ENCODE measurements around the gene EPG5.

Gene EPG5

GRCh38 chr18:45926691-45927090, 40.4 kb downstream of the EPG5 start:
- TF ChIP-seq CTCF (IDR thresholded peaks at IDR 0.05; ENCODE audit: borderline replicate concordance, control extremely low read depth, extremely low read depth, insufficient read depth, missing control alignments) = no peak
- in situ Hi-C loops (cut with MboI; ENCODE audit: low sequenced_read_pairs, unreplicated experiment) = no loop called here
- DNase-seq (ENCODE audit: low spot score) = no peak

- in situ Hi-C loops (cut with MboI; ENCODE audit: low sequenced_read_pairs, unreplicated experiment) = no loop called here
- no peak for DNase-seq (ENCODE audit: low spot score)
- no peak for TF ChIP-seq CTCF (IDR thresholded peaks at IDR 0.05; ENCODE audit: borderline replicate concordance, control extremely low read depth, extremely low read depth, insufficient read depth, missing control alignments)
Measured at GRCh38 chr18:45926085-45926484, 41.0 kb downstream of the EPG5 start.

GRCh38 chr18:45923138-45923537, 44.0 kb downstream of the EPG5 start:
- in situ Hi-C loops (cut with MboI; ENCODE audit: low sequenced_read_pairs, unreplicated experiment) = no loop called here
- no peak for TF ChIP-seq CTCF (IDR thresholded peaks at IDR 0.05; ENCODE audit: borderline replicate concordance, control extremely low read depth, extremely low read depth, insufficient read depth, missing control alignments)
- no peak for DNase-seq (ENCODE audit: low spot score)

- in situ Hi-C loops (cut with MboI; ENCODE audit: low sequenced_read_pairs, unreplicated experiment) = no loop called here
- TF ChIP-seq CTCF (IDR thresholded peaks at IDR 0.05; ENCODE audit: borderline replicate concordance, control extremely low read depth, extremely low read depth, insufficient read depth, missing control alignments) = no peak
- no peak for DNase-seq (ENCODE audit: low spot score)
Measured at GRCh38 chr18:45920367-45920766, 46.8 kb downstream of the EPG5 start.

GRCh38 chr18:45916302-45916701, 50.8 kb downstream of the EPG5 start:
- DNase-seq (ENCODE audit: low spot score) = no peak
- no peak for TF ChIP-seq CTCF (IDR thresholded peaks at IDR 0.05; ENCODE audit: borderline replicate concordance, control extremely low read depth, extremely low read depth, insufficient read depth, missing control alignments)
- in situ Hi-C loops (cut with MboI; ENCODE audit: low sequenced_read_pairs, unreplicated experiment) = no loop called here

GRCh38 chr18:45913276-45913675, 53.9 kb downstream of the EPG5 start:
- in situ Hi-C loops (cut with MboI; ENCODE audit: low sequenced_read_pairs, unreplicated experiment) = no loop called here
- no peak for DNase-seq (ENCODE audit: low spot score)
- TF ChIP-seq CTCF (IDR thresholded peaks at IDR 0.05; ENCODE audit: borderline replicate concordance, control extremely low read depth, extremely low read depth, insufficient read depth, missing control alignments) = no peak

Measured in GM13976 (cell line).